ELF-1 (cell line): ENCODE data around the gene DLEU7.

Source experiments
- DNase-seq: peaks from one replicate; pipeline ENCODE4 v3.0.0-alpha.2; 2016; ENCODE audit warnings: low read depth, low spot score

Gene DLEU7

DNA sequence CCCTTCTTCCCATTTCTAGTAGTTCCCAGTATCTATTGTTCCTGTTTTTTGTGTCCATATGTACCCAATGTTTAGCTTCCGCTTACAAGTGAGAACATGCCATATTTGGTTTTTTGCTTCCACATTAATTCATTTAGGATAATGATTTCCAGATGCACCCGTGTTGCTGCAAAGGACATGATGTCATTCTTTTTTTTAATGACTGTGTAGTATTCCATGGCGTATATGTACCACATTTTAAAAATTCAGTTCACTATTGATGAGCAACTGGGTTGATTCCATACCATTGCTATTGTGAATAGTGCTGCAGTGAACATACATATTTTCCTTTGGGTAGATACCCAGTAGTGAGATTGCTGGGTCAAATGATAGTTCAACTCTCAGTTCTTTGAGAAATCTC lies 50.5 kb downstream of the DLEU7 start:
- no peak for DNase-seq

DNA sequence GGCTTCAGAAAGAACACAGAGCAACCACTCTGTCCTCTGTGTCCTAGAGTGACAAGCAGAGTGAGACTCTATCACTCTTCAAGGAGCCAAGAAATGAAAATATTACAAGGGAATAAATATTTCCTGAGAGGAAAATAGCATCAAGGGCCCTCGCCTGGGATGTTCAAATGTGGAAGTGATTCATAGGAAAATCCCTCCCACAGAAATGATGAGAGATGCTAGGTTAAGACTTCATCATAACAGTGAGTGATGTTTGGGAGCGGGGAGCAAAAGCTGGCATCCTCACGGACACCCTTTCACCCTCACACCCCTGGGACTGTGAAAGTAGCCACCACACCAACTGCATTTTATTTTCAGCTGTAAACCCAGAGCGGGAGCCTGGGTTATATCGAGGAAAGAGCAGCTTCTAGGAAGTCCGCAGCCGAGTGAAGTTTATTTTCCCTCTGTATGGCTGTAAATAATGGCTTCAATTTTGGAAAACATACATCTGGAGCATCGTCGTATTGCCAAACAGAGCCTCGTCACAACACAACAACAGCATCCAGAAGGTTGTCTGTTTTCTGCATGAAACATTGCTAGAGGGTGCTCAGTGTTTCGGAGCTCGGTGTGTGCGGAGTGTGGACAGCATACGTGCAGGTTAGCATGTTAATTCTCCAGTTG lies 54.8 kb downstream of the DLEU7 start:
- no peak for DNase-seq

DNA sequence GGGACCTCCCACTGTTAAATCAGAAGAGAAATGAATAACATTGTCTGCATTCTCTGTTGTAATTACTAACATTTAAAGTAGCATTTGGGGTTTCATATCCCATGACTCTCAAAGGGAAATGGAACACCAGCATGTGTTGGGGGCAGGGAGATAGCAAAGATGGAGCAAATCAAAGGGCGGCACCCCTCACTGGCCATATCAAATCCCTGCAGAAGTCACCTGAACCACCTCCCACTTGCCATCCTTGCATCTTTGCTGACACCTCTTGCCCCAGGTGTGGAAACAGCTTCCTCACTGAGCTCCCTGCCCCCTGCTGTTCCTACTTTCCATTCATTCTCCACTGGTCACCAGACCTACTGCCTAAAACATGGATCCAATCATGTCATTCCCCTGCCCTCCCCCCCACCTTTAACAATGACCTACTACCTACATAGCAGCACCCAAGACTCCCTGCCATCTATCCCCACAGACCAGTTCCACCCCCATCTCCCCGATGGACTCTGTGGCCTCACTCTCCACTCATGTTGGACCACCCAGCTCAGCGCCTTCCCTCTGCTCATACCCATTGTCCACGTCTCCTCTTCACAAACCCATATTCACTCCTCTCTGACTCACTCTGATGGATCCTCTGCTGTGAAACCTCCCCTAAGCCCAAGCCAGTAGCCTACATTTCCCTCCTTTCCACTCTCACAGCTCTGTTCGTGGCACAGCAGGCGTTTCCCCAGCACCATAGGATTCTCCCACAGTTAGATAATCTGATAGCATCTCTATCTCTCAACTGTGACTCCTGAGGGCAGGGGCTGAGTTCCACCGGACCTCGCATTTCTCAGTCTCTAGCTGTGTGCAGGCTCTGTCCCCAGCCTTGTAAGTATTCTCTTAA lies 55.9 kb downstream of the DLEU7 start:
- no peak for DNase-seq

DNA sequence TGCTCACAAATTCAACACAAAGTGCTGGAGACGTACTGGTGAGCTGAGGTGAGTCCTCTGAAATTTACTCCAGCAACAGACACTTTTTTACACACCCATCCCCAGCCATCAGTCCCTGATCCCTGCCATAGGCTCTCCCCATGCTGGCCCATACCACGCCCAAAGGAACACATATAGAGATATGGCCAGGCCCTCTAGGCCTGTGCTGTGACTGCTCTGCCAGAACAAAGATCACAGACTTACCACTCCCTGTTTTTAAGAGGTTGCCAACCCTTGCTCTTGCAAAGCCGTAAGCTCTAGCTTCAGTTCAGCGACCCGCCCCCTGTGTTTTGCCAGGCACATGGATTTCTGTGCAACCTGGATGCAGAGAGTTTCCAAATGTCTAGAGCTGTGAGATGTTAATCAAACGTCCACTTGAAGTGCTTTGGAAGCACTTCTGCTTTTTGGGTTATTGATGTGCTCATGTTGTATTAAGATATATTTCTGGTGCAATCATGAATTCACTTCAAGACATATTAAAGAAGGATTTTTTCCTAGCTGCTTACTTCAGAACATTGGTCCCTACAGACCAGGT lies 59.7 kb downstream of the DLEU7 start:
- no peak for DNase-seq

DNA sequence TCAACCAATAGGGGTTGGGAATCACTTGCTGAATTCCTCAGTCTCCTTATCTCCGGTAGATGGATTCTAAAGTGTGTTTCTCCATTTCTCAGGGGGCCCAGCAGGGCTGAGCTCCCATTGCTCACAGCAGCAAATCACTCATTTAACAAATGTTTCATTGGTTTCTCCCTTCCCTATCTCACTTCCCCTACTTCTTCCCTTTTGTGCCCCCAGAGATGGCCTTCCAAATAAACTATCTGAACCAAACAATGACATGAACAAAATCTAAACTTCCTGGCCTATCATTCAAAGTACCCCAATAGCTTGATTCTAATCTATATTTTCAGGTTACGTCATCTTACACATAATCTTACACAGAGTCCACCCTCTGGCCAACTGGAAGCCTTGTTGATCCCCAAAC lies 60.4 kb downstream of the DLEU7 start:
- DNase-seq, result no peak

DNA sequence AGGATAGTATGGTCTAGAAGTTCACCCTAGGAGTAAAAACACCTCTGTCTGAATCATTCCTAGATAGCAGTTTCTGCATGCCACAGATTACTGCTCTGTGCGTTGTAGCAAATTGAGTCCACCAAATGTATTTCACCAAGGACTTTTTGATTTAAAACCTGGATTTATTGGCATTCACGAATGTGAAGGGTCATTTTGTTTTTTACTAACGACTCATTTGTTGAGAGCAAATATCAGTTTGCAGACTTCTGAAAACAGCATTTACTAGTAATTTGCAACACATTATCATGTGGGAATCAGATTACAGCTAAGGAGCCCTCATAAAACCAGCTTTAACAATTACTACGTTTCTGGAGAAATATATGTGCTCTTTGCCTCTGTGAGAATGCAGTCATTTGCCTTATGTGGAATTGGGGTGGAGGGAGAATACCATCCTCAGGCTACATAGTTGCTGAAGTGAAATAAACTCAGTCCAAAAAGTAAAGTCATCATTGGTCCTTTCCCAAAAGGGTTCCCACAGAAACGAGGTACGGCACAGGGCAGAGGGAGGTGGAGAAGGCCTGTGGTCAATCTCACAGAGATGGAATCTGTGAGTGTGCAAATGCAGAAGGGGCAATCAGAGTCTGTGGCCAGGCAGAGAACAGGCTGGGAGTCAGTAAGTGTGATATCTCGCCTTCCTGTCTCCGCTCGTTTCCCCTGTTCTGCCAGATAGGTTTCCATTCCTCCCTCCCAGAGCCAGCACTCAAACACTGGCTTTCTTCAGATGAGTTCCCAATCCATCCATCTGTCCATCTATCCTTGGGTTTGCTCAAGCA lies 63.1 kb downstream of the DLEU7 start:
- no peak for DNase-seq

DNA sequence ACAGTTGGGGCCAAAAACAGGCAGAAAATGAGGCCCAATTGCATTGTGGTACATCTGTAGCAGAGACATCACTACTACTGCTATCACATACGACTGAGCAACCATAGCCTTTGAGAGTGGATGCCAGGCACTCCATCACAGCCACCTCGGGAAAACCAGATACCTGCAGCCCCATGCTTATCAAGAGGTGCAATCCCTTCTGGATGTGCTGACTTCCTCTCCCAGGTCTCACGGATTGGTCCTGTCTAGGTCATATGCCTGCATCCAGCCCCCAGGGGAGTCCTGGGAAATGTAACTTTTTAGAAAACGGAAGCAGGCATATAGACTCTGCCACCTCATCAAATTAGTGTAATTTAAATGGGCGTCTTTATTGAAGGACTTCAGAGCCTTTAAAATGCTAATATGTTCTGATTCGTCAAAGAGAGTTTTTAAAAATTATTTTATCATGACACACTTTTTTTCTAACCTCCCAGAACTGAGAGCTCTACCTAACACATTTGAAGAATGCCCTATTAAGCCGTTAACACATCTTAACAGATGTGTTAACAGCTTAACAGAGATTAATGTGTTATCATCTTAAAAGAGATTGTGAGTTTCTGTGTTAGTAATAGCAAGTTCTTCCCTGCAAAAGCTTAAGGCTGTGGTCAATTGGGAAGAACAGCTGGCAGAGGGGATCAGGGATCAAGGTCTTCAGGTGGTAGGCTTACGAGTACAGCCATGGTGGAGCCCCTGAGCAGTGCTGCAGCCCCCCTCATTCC lies 63.9 kb downstream of the DLEU7 start:
- DNase-seq, result no peak
